HG02678 (cell line): ENCODE measurements around the gene STXBP6.

ENCODE experiments used
- ATAC-seq: cut with Tn5 transposase; IDR thresholded peaks from one replicate; pipeline ENCODE4 v1.9.1; 2021; ENCODE audit warnings: mild to moderate bottlenecking, moderate library complexity; ENCODE audit not compliant: unreplicated experiment

Gene STXBP6

GRCh38 chr14:24892497-24893051, 157.4 kb downstream of the STXBP6 start:
- ATAC-seq: no peak

GRCh38 chr14:24891987-24892496, 157.9 kb downstream of the STXBP6 start:
- ATAC-seq: no peak

GRCh38 chr14:24890716-24891115, 159.2 kb downstream of the STXBP6 start:
- ATAC-seq: no peak

- ATAC-seq: no peak
Observed at GRCh38 chr14:24889843-24890242, 160.1 kb downstream of the STXBP6 start.

GRCh38 chr14:24888532-24888931, 161.4 kb downstream of the STXBP6 start:
- no peak for ATAC-seq

GRCh38 chr14:24887623-24888304, 162.2 kb downstream of the STXBP6 start:
- no peak for ATAC-seq

- no peak for ATAC-seq
Observed at GRCh38 chr14:24885410-24885913, 164.5 kb downstream of the STXBP6 start.

GRCh38 chr14:24883576-24883975, 166.4 kb downstream of the STXBP6 start:
- no peak for ATAC-seq

GRCh38 chr14:24881116-24881893, 168.6 kb downstream of the STXBP6 start:
- no peak for ATAC-seq

GRCh38 chr14:24880689-24881088, 169.3 kb downstream of the STXBP6 start:
- no peak for ATAC-seq

GRCh38 chr14:24879661-24880386, 170.1 kb downstream of the STXBP6 start:
- no peak for ATAC-seq

- no peak for ATAC-seq
Observed at GRCh38 chr14:24876996-24877395, 173.0 kb downstream of the STXBP6 start.

- no peak for ATAC-seq
Observed at GRCh38 chr14:24875991-24876878, 173.7 kb downstream of the STXBP6 start.

- ATAC-seq: no peak
Observed at GRCh38 chr14:24875203-24875838, 174.6 kb downstream of the STXBP6 start.

GRCh38 chr14:24874514-24875202, 175.3 kb downstream of the STXBP6 start:
- no peak for ATAC-seq

GRCh38 chr14:24873551-24873950, 176.4 kb downstream of the STXBP6 start:
- no peak for ATAC-seq

GRCh38 chr14:24870949-24871701, 178.8 kb downstream of the STXBP6 start:
- ATAC-seq: no peak

- ATAC-seq: no peak
Observed at GRCh38 chr14:24868389-24868788, 181.6 kb downstream of the STXBP6 start.
